Placental epithelial cell (primary cell): ENCODE data around the gene SOX15. TPM values are rescaled to one million over a fixed set of nuclear protein-coding genes. Genes with fewer than 3 reads are reported as not detected.

Source experiments
- small RNA-seq: library from RNA; depleted of rRNA; stranded (forward); fragments of <200 nt; gene quantifications from one replicate; pipeline ENCODE3, GENCODE V24; 2012
- total RNA-seq: library from RNA; depleted of rRNA; stranded (reverse); fragments of >200 nt; gene quantifications from 2 replicates; pipeline ENCODE4 v1.2.3, GENCODE V29; 2012

Gene SOX15
- total RNA-seq, result 9.0 and 14.5 TPM in 2 replicates

DNA sequence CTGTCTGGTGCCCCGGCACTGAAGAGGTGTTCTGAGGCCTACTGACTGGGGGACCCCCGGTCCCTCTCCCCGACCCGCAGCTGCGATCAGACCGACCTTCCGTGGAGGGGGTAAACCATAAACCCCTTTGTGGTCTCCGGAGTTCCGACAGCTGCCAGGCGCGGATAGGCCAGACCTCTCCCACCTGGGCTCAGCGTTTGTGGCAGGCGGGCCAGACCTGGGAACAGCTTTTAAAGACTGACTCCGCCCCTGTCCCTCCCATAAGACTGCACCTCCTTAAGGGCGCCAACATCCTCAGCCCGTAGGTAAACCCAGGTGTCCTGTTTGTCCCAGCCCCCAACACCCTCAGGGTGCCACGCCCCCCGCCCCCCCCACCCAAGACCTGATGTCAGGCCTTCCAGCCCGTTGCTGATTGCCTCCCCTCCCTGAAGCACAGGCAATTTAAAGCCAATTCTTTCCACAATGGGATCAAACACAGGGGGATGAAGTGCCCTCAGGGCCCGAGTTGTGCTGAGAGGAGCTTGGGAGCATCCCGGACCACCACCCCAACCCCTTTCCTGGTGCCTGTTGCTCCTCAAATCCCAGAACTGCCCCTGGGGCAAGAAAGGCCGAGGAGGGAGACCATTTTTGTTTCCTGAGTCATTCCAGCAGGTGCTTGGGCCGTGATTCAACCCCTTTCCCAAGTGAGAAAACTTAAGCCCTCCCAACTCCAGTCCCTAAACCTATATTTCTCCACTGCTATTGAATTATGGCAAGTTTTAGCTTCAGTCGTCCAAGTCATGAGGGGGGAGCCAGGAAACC is at the start of gene SOX15:
SOX15 (minus strand) TSS at position 204 of the 801 bp plus-strand sequence. CDS start 418 bp downstream, outside the sequence.

DNA sequence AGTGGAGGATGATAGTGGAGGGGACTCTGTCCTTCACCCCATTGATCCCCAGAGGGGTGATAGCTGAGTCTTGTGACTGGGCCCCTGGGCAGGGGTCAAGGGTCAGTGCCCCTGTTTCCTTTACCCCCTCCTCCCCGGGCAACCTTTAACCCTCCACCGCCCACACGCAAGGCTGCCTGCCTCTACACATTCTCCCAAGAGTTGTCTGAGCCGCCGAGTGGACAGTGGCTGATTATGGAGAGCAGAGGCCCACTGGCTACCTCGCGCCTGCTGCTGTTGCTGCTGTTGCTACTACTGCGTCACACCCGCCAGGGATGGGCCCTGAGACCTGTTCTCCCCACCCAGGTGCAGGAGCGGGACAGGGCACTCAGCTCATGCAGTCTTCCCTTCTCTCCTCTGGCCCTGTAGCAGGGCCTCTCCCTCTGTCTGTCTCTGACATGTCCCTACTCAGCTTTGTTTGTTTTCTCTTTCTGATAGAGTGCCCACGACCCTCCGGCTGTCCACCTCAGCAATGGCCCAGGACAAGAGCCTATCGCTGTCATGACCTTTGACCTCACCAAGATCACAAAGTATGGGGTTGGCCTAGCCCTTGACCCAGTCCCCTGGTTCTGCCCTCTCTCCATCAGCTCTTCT is 40.2 kb upstream of the SOX15 start, which contains the start of gene SHBG:
SHBG (plus strand) TSS at position 197 of the 633 bp plus-strand sequence; CDS start at position 235, 38 bp downstream.

DNA sequence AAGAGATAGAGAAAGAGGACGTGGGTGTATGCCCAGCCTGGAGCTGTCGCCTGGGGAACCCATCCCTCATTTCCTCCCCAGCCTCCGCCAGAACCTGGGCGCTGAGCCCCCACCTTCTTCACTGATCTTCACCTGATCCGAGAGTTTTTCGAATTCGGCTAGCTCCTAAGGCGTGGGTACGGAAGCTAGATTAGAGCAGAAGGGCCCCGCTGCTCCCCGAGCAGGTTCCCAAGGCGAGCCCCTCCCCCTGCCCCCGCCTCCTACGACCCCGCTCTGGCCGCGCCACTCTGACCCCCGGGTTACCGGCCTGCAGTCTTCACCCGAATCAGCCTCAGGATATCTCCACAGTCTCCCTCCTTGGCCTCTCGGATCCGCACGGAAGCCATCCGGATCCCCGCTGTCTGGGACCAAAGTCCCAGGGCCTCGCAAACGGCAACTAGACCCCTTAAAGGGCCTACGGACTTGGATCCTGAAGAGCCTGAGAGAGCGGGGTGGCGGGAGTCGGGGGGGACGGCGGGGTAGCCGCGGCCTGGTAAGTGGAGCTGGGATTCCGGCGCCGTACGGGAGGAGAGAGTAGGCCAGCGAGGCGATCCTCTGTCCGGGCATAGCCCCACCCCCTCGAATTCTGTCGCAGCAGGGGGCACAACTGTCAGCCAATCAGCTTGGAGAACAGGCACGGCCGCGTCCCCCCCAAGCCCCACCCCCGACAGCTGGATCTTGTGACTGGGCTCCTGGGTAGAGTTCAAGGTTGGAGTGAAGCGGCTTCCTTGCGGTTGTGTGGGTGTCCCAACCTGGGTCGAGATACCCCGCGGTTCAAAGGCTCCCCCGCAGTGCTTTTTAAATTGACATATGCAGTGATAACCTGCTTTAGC is 37.6 kb upstream of the SOX15 start, which contains the start of gene SAT2:
SAT2 (minus strand) TSS at position 572 of the 872 bp plus-strand sequence; CDS start at position 386, 186 bp downstream.

DNA sequence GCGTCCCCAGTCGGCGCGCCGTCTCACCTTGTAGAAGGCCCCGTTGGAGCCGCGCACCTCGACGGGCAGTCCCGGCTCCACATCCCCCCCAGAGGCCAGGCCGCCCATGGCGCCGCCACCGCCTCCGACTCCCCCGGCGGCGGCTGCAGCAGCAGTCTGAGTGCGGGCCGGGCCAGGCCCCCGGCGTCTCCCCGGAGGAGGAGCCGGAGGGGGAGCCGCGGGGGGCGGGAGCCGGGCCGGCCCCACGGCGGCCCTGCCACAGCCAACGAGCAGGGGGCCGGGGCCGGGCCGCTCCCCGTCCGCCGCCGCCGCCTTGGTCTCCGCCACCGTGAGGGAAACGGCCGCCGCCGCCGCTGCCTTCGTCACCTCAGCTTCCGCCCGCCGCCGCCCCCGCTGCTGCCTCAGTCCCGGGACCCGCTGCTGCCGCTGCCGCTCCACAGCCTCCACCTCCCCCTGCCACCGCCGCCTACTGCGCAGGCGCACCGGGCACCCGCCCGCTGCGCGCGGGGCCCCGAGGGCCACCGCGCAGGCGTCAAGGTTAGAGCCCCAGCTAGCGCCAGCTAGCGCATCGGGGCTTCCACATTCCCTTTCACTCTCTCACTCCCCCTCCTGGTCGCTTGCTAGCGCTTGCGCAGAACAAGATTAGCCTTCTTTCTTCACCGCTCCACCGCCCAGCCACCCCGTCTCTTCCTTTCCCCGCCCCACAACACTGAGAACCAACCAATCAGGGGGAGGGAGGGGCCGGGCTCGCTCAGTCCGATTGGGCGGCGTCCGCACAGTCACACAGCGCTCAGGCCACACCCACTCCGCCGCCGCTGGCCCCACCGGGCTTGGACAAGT is 24.8 kb upstream of the SOX15 start, which contains the start of gene FXR2:
FXR2 (minus strand) TSS at position 473 of the 840 bp plus-strand sequence; CDS start at position 108, 365 bp downstream.

GRCh38 chr17:7583253-7584109 is 6.4 kb downstream of the SOX15 start, which contains the start of gene MPDU1:
Gene MPDU1 (plus strand): TSS chr17:7583852. CDS start chr17:7583863, 11 bp downstream.

DNA sequence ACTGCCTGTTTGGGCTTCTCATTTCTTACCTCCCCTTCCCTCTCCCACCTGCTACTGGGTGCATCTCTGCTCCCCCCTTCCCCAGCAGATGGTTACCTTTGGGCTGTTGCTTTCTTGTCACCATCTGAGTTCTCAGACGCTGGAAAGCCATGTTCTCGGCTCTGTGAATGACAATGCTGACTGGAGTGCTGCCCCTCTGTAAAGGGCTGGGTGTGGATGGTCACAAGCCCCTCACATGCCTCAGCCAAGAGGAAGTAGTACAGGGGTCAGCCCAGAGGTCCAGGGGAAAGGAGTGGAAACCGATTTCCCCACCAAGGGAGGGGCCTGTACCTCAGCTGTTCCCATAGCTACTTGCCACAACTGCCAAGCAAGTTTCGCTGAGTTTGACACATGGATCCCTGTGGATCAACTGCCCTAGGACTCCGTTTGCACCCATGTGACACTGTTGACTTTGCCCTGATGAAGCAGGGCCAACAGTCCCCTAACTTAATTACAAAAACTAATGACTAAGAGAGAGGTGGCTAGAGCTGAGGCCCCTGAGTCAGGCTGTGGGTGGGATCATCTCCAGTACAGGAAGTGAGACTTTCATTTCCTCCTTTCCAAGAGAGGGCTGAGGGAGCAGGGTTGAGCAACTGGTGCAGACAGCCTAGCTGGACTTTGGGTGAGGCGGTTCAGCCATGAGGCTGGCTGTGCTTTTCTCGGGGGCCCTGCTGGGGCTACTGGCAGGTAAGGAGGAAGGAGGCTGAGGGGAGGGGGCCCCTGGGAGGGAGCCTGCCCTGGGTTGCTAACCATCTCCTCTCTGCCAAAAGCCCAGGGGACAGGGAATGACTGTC is 10.7 kb downstream of the SOX15 start, which contains the start of gene CD68:
CD68 (plus strand) TSS at position 638 of the 833 bp plus-strand sequence; CDS start at position 678, 40 bp downstream.

GRCh38 chr17:7561589-7562207 is 28.2 kb downstream of the SOX15 start, which contains the start of gene SENP3:
Gene SENP3 (plus strand): TSS chr17:7561919. CDS start chr17:7563077, 1,158 bp downstream.

GRCh38 chr17:7558544-7559319 is 31.2 kb downstream of the SOX15 start, which contains the start of gene TNFSF13:
Gene TNFSF13 (plus strand): TSS chr17:7558750. CDS start chr17:7559040, 290 bp downstream.

DNA sequence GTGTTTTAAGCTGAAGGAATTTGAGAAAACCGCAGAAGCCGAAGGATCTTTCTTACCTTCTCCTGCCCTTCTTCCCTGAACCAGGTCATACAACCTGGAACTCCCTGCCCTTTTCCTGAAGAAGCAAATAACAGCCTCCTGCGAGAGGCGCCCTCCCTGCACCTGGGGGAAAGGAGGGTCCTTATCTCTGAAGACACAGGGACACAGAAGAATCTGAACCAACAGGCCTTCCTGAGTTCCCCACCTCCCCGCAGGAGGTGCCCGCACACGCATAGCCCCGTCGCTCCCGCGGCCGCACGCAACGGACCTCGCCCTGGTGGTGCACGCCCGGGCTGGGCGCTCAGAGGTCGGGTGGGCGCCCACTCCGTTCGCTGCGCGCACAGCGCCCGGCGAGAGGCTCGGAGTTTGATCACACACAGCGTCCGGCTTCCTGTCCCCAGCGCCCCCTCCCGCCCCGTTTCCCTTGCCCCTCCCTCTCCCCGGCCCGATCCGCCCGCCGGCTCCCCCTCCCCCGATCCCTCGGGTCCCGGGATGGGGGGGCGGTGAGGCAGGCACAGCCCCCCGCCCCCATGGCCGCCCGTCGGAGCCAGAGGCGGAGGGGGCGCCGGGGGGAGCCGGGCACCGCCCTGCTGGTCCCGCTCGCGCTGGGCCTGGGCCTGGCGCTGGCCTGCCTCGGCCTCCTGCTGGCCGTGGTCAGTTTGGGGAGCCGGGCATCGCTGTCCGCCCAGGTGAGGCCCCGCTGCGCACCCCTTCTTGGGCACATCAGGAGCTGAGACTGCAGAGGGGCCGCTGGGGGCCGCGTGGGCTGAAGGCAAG is 41.1 kb downstream of the SOX15 start, which contains the start of gene TNFSF12:
TNFSF12 (plus strand) TSS at position 474 of the 816 bp plus-strand sequence; CDS start at position 570, 96 bp downstream.

Small RNA genes lying within 50 kb of the gene (small RNA-seq; reads per million reads assigned to genes)
- gene CD68, result not detected
- not detected for gene SNORA48
- gene SNORD10, result not detected

Other genes with a start within 250 kb of the SOX15 start
- 9.4 and 12.6 TPM in 2 replicates for gene KCTD11, start 237.9 kb downstream of the SOX15 start, total RNA-seq
- not detected in 2 replicates for gene TMEM95, start 234.9 kb downstream of the SOX15 start, total RNA-seq
- gene TNK1, start 209.0 kb downstream of the SOX15 start, total RNA-seq, result 14.1 and 27.5 TPM in 2 replicates
- 51.8 and 64.1 TPM in 2 replicates for gene PLSCR3, start 195.6 kb downstream of the SOX15 start, total RNA-seq
- gene TMEM256, start 186.0 kb downstream of the SOX15 start, total RNA-seq, result 83.7 and 304 TPM in 2 replicates
- gene NLGN2, start 182.2 kb downstream of the SOX15 start, total RNA-seq, result 4.9 and 9.8 TPM in 2 replicates
- not detected in 2 replicates for gene SPEM1, start 169.8 kb downstream of the SOX15 start, total RNA-seq
- gene SPEM2, start 164.5 kb downstream of the SOX15 start, total RNA-seq, result not detected in 2 replicates
- not detected in 2 replicates for gene SPEM3, start 161.2 kb downstream of the SOX15 start, total RNA-seq
- gene TMEM102, start 154.7 kb downstream of the SOX15 start, total RNA-seq, result 8.6 and 16.8 TPM in 2 replicates
- 2.1 and 3.9 TPM in 2 replicates for gene FGF11, start 150.6 kb downstream of the SOX15 start, total RNA-seq
- 5.7 and 13.0 TPM in 2 replicates for gene CHRNB1, start 145.0 kb downstream of the SOX15 start, total RNA-seq
- 33.9 and 36.1 TPM in 2 replicates for gene ZBTB4, start 110.5 kb downstream of the SOX15 start, total RNA-seq
- gene SLC35G6, start 108.6 kb downstream of the SOX15 start, total RNA-seq, result not detected in 2 replicates
- 106 and 112 TPM in 2 replicates for gene POLR2A, start 105.7 kb downstream of the SOX15 start, total RNA-seq
- 3.4 and 3.5 TPM in 2 replicates for gene TNFSF12, start 41.0 kb downstream of the SOX15 start, total RNA-seq
- gene TNFSF13, start 31.3 kb downstream of the SOX15 start, total RNA-seq, result 1.4 and 1.6 TPM in 2 replicates
- gene SENP3, start 28.2 kb downstream of the SOX15 start, total RNA-seq, result 40.0 and 67.6 TPM in 2 replicates
- 2.4 and 3.3 TPM in 2 replicates for gene CD68, start 10.5 kb downstream of the SOX15 start, total RNA-seq
- 58.5 and 227 TPM in 2 replicates for gene MPDU1, start 6.2 kb downstream of the SOX15 start, total RNA-seq
- 36.1 TPM in 2 replicates for gene FXR2, start 24.8 kb upstream of the SOX15 start, total RNA-seq
- gene SAT2, start 37.7 kb upstream of the SOX15 start, total RNA-seq, result 16.7 and 38.1 TPM in 2 replicates
- 0.87 and 2.4 TPM in 2 replicates for gene SHBG, start 40.0 kb upstream of the SOX15 start, total RNA-seq
- gene ATP1B2, start 60.8 kb upstream of the SOX15 start, total RNA-seq, result not detected in 2 replicates
- 38.9 and 58.5 TPM in 2 replicates for gene TP53, start 97.4 kb upstream of the SOX15 start, total RNA-seq
- 4.7 and 7.0 TPM in 2 replicates for gene WRAP53, start 98.4 kb upstream of the SOX15 start, total RNA-seq
- gene EFNB3, start 115.1 kb upstream of the SOX15 start, total RNA-seq, result 2.2 and 5.9 TPM in 2 replicates
- under 0.01 TPM in 1 of 2 replicates, not detected in the other for gene DNAH2, start 127.7 kb upstream of the SOX15 start, total RNA-seq
- 4.9 and 27.9 TPM in 2 replicates for gene KDM6B, start 244.1 kb upstream of the SOX15 start, total RNA-seq